DOHH2 (cell line): ENCODE data around the gene FGFR3.

Source experiments
- CTCF ChIP-seq: fragments of 200-600 bp; sonication (generic); IDR thresholded peaks from one replicate; pipeline ENCODE4 v1.5.1; 2014; ENCODE audit warnings: antibody characterized with exemption, mild to moderate bottlenecking, low read depth, low read length; ENCODE audit not compliant: poor library complexity, severe bottlenecking
- EZH2phosphoT487 ChIP-seq: fragments of 200-600 bp; sonication (generic); IDR thresholded peaks from 2 replicates; pipeline ENCODE4 v1.6.1; 2017; ENCODE audit warnings: borderline replicate concordance, mild to moderate bottlenecking, antibody characterized with exemption, low read length, moderate library complexity, mixed read lengths

DNA sequence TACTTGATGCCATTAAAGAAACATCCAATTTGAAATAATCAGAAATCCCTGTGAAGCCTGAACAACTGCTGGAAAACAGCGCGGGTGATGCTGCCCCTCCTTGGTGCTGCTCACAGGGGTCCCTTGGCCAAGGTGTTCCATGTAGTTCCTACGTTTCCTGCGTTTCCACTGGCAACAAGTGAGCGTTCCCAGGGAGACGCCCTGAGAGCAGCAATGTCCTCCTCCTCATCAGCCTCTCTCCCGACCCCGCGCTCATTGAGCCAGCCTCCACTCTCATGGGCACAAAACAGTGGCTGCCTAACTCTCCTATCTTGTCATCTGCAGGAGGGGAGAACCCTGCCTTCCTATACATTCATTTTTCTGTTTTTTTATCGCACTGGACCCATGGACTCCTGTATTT is 44.0 kb downstream of the FGFR3 start:
- no peak for TF ChIP-seq CTCF
- TF ChIP-seq EZH2phosphoT487: no peak
